Uterus (tissue), 2 donors: Measurements from ENCODE around the gene CRYL1.

Experiments
- POLR2A ChIP-seq, 2 donors: fragments of 450-650 bp; IDR thresholded peaks; one replicate each; pipeline ENCODE4 v1.6.1; 2016; ENCODE audit warnings: antibody characterized with exemption in 2 of 2, mild to moderate bottlenecking in 1 of 2, moderate library complexity in 1 of 2
- TF ChIP-seq, protein P1 (sequence below), 4 experiments: fragments of 200-600 bp in 2 of 4; fragments of 450-650 bp in 2 of 4; sonication (generic) in 2 of 4; IDR thresholded peaks; one replicate each; pipeline ENCODE4 v1.5.1; 2016 to 2019; ENCODE audit warnings: antibody characterized with exemption in 4 of 4, mild to moderate bottlenecking in 2 of 4, moderate library complexity in 1 of 4

DNA sequence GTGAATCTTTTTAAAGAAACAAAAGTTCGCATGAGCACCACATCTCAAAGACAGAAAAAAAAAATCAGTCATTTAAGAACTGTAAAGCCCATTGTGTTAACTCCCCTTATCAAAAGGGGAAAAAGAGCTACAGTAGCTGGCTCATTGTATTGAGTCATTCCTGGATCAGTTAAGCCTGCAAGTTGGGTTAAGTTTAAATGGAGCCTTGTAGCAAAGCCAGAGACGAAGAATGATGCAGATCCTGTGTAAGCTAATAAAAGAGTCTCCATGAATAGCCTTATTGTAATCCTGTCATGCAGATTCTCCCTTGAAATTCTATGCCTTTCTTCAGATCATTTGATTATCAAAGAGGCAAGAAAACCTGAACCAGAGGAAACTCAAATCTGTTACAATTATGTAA, 83.8 kb downstream of the CRYL1 start:
- TF ChIP-seq, protein P1, sequence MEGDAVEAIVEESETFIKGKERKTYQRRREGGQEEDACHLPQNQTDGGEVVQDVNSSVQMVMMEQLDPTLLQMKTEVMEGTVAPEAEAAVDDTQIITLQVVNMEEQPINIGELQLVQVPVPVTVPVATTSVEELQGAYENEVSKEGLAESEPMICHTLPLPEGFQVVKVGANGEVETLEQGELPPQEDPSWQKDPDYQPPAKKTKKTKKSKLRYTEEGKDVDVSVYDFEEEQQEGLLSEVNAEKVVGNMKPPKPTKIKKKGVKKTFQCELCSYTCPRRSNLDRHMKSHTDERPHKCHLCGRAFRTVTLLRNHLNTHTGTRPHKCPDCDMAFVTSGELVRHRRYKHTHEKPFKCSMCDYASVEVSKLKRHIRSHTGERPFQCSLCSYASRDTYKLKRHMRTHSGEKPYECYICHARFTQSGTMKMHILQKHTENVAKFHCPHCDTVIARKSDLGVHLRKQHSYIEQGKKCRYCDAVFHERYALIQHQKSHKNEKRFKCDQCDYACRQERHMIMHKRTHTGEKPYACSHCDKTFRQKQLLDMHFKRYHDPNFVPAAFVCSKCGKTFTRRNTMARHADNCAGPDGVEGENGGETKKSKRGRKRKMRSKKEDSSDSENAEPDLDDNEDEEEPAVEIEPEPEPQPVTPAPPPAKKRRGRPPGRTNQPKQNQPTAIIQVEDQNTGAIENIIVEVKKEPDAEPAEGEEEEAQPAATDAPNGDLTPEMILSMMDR (IDR thresholded peaks at IDR 0.05) = no peak
- TF ChIP-seq POLR2A (IDR thresholded peaks at IDR 0.05) = no peak
